OCI-LY1 (cell line): ENCODE measurements around the gene RAPGEF4.

Experiments
- H2AFZ ChIP-seq: fragments of 200-600 bp; sonication (generic), shearing (Covaris generic); 2 replicates; pipeline ENCODE4 v1.6.0; 2014; ENCODE audit warnings: antibody characterized with exemption, mild to moderate bottlenecking, low read length
- H3F3A ChIP-seq: fragments of 200-600 bp; sonication (generic), shearing (Covaris generic); 2 replicates; pipeline ENCODE4 v1.6.0; 2014; ENCODE audit warnings: mild to moderate bottlenecking, antibody characterized with exemption, low read length, moderate library complexity; ENCODE audit not compliant: insufficient read depth
- H3K27ac ChIP-seq: fragments of 200-600 bp; sonication (generic); 2 replicates; pipeline ENCODE4 v1.5.1; 2014; ENCODE audit warnings: low read length, mixed run types, mild to moderate bottlenecking, low read depth; ENCODE audit not compliant: poor library complexity, severe bottlenecking
- H3K27me3 ChIP-seq: fragments of 200-600 bp; sonication (generic); 2 replicates; pipeline ENCODE4 v1.6.0; 2014; ENCODE audit warnings: antibody characterized with exemption, mild to moderate bottlenecking, low read length, moderate library complexity; ENCODE audit not compliant: insufficient read depth
- H3K36me3 ChIP-seq: fragments of 200-600 bp; sonication (generic); 2 replicates; pipeline ENCODE4 v1.6.1; 2014; ENCODE audit warnings: mild to moderate bottlenecking, antibody characterized with exemption, low read length, moderate library complexity, mixed read lengths; ENCODE audit not compliant: insufficient read depth
- H3K4me1 ChIP-seq: fragments of 200-600 bp; sonication (generic); 2 replicates; pipeline ENCODE4 v1.5.1; 2014; ENCODE audit warnings: mild to moderate bottlenecking, low read length, moderate library complexity; ENCODE audit not compliant: insufficient read depth, severe bottlenecking
- H3K4me2 ChIP-seq: fragments of 200-600 bp; sonication (generic), shearing (Covaris generic); 2 replicates; pipeline ENCODE4 v1.6.1; 2014; ENCODE audit warnings: low read length
- H3K4me3 ChIP-seq: fragments of 200-600 bp; sonication (generic); 2 replicates; pipeline ENCODE4 v1.5.1; 2014; ENCODE audit warnings: low read length, low read depth, mild to moderate bottlenecking, mixed read lengths; ENCODE audit not compliant: poor library complexity, severe bottlenecking
- H3K79me2 ChIP-seq: fragments of 200-600 bp; shearing (Covaris generic); 2 replicates; pipeline ENCODE4 v1.6.1; 2016; ENCODE audit warnings: mixed run types, low read length, mixed read lengths; ENCODE audit not compliant: insufficient read depth
- H3K9ac ChIP-seq: fragments of 200-600 bp; sonication (generic), shearing (Covaris generic); 2 replicates; pipeline ENCODE4 v1.6.1; 2014; ENCODE audit warnings: mild to moderate bottlenecking, low read length, mixed read lengths
- H3K9me2 ChIP-seq: fragments of 200-600 bp; sonication (generic), shearing (Covaris generic); 2 replicates; pipeline ENCODE4 v1.6.1; 2014; ENCODE audit warnings: low read depth, mild to moderate bottlenecking, low read length, mixed read lengths
- H3K9me3 ChIP-seq: fragments of 200-600 bp; shearing (Covaris generic); 2 replicates; pipeline ENCODE4 v1.6.1; 2014; ENCODE audit warnings: low read length, mixed read lengths
- H4K20me1 ChIP-seq: fragments of 200-600 bp; sonication (generic), shearing (Covaris generic); 2 replicates; pipeline ENCODE4 v1.6.0; 2016; ENCODE audit warnings: mild to moderate bottlenecking, low read length; ENCODE audit not compliant: insufficient read depth
- EZH2 ChIP-seq: fragments of 200-600 bp; sonication (generic), shearing (Covaris generic); IDR thresholded peaks from 2 replicates; pipeline ENCODE4 v1.8.0; 2017; ENCODE audit warnings: borderline replicate concordance, mixed run types, mild to moderate bottlenecking, antibody characterized with exemption, low read length, moderate library complexity, mixed read lengths
- TF ChIP-seq, protein P1 (sequence below): fragments of 200-600 bp; sonication (generic), shearing (Covaris generic); IDR thresholded peaks from 2 replicates; pipeline ENCODE4 v1.5.1; 2017; ENCODE audit warnings: mild to moderate bottlenecking, antibody characterized with exemption, low read length, moderate library complexity, mixed read lengths

Gene RAPGEF4

DNA sequence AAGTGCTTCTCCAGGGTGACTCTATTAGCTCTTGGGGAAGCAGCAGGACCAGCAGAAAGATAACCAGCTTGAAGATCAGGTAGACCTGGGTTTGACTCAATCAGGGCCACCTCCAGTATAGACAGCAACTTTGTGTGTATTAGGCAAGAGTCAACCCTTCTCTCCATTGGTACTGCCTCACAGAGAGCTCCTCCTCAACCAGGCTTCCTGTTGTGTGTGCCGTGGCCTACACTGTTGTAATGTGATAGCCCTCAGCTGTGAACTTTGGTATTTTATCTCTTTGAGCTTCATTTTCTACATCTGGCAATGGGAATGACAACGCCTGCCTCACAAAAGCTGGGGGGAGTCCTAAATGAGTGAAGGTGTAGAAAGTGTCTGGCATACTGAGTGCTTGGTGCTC is 323.0 kb downstream of the RAPGEF4 start:
- Histone ChIP-seq H3F3A (no peaks in the 10 kb centered on the region), H3K9me3 (no peaks in the 10 kb centered on the region), H3K9me2 (no peaks in the 10 kb centered on the region), H4K20me1 (no peaks in the 10 kb centered on the region), H3K9ac (no peak overlapping the region), H3K36me3 (no peaks in the 10 kb centered on the region), H2AFZ (no peak overlapping the region), H3K4me3 (no peak overlapping the region), H3K27ac (no peak overlapping the region), H3K79me2 (no peaks in the 10 kb centered on the region), H3K4me1 (peaks cover 8% of the 10 kb centered on the region), H3K4me2 (no peak overlapping the region), H3K27me3 (no peaks in the 10 kb centered on the region)
- TF ChIP-seq EZH2 = no peak
- TF ChIP-seq, protein P1, sequence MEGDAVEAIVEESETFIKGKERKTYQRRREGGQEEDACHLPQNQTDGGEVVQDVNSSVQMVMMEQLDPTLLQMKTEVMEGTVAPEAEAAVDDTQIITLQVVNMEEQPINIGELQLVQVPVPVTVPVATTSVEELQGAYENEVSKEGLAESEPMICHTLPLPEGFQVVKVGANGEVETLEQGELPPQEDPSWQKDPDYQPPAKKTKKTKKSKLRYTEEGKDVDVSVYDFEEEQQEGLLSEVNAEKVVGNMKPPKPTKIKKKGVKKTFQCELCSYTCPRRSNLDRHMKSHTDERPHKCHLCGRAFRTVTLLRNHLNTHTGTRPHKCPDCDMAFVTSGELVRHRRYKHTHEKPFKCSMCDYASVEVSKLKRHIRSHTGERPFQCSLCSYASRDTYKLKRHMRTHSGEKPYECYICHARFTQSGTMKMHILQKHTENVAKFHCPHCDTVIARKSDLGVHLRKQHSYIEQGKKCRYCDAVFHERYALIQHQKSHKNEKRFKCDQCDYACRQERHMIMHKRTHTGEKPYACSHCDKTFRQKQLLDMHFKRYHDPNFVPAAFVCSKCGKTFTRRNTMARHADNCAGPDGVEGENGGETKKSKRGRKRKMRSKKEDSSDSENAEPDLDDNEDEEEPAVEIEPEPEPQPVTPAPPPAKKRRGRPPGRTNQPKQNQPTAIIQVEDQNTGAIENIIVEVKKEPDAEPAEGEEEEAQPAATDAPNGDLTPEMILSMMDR = no peak

DNA sequence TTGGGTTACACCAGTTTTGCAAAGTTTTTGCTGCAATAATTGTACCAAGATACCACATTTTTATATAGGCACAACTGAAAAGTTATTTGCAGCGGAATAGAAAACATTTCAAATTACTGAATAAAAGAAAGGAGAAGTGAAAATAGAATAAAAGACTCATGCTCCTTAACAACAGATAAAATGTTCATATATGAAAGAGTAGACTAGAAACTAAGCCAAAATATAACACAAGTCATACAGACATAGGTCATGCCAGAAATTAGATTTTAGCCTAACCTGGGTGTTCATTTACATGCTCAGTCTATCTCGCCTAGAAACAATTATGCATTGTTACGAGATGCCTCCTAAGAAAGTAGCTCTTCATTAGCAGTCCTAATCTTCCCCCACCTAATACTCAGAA is 323.6 kb downstream of the RAPGEF4 start:
- TF ChIP-seq, protein P1 = no peak
- TF ChIP-seq EZH2 = no peak
- Histone ChIP-seq H3K36me3 (no peaks in the 10 kb centered on the region), H2AFZ (no peak overlapping the region), H3K4me2 (no peak overlapping the region), H3K9ac (no peak overlapping the region), H3K79me2 (no peaks in the 10 kb centered on the region), H3K27me3 (no peaks in the 10 kb centered on the region), H4K20me1 (no peaks in the 10 kb centered on the region), H3K9me3 (no peaks in the 10 kb centered on the region), H3K27ac (no peak overlapping the region), H3K9me2 (no peaks in the 10 kb centered on the region), H3K4me1 (peaks cover 8% of the 10 kb centered on the region), H3K4me3 (no peak overlapping the region), H3F3A (no peaks in the 10 kb centered on the region)

DNA sequence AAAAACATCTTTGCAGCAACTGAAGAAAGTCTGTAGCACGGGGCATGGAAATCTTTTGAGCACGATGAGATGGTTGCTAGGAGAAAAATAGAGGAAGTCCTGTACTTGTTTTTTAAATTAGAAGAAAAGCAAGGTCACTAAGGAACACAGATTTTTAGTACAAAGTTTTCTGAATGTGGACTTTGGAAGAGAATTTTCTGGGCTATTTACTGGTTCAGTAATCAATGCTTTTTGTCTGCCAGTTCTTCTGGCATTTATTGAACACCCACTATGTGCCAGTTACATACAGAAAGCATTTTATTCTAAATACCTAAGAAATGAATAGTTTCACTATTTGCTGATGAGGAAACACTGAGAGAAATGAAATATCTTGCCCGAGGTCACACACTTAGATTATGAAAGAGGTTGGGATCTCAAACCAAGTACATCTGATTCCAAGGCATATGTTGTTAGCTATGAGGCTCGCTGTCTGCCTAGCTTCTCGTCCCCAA is 324.4 kb downstream of the RAPGEF4 start:
- TF ChIP-seq, protein P1 = no peak
- TF ChIP-seq EZH2 = no peak
- Histone ChIP-seq H3K9ac (no peak overlapping the region), H3K27ac (no peak overlapping the region), H3K4me1 (peaks cover 8% of the 10 kb centered on the region), H3K9me2 (no peaks in the 10 kb centered on the region), H4K20me1 (no peaks in the 10 kb centered on the region), H3K36me3 (no peaks in the 10 kb centered on the region), H3K9me3 (no peaks in the 10 kb centered on the region), H3K79me2 (no peaks in the 10 kb centered on the region), H3K27me3 (no peaks in the 10 kb centered on the region), H2AFZ (no peak overlapping the region), H3K4me3 (no peak overlapping the region), H3K4me2 (no peak overlapping the region), H3F3A (no peaks in the 10 kb centered on the region)
